Caco-2 (cell line): ENCODE data around the gene RASSF10. TPM values are rescaled to one million over a fixed set of nuclear protein-coding genes. Genes with fewer than 3 reads are reported as not detected.

Source experiments
- BruUV-seq: library from RNA; stranded (reverse); fragments of 400-500 nt; replicated peaks from 2 replicates; lab custom pipeline; 2021; lab: Mats Ljungman, UMichigan
- CTCF ChIA-PET: fragments of 300-600 bp; sonication (Branson Sonifier 250); formaldehyde crosslinking; loops from one replicate; lab custom pipeline; 2022; ENCODE audit warnings: antibody characterized with exemption; lab: Charles Lee
- POLR2A ChIA-PET: fragments of 300-600 bp; sonication (Branson Sonifier 250); formaldehyde crosslinking; loops from one replicate; lab custom pipeline; 2022; ENCODE audit warnings: antibody characterized with exemption; lab: Charles Lee
- DNase-seq, 2 experiments: peaks; one replicate each; pipeline versions ENCODE4 v3.0.0 to v3.0.0-alpha.2; 2020 to 2022
- H3K27me3 ChIP-seq: replicated peaks from 2 replicates; pipeline ENCODE4 v1.6.0; 2011; ENCODE audit warnings: low read length; ENCODE audit not compliant: control insufficient read depth, insufficient read depth
- H3K36me3 ChIP-seq: 2 replicates; pipeline ENCODE4 v1.5.1; 2011; ENCODE audit warnings: low read length; ENCODE audit not compliant: control insufficient read depth, insufficient read depth
- H3K4me1 ChIP-seq: fragments of 250-450 bp; sonication (Bioruptor Pico); 2 replicates; pipeline ENCODE4 v1.5.1; 2020; ENCODE audit warnings: mild to moderate bottlenecking
- H3K4me3 ChIP-seq: 2 replicates; pipeline ENCODE4 v1.5.1; 2011; ENCODE audit warnings: low read depth, mild to moderate bottlenecking, control low read depth, low read length
- H3K9me3 ChIP-seq: fragments of 250-450 bp; sonication (Bioruptor Pico); 2 replicates; pipeline ENCODE4 v1.5.1; 2020; ENCODE audit warnings: mild to moderate bottlenecking, moderate library complexity
- H3K27ac Mint-ChIP-seq: one replicate; pipeline ENCODE4 v1.8.0; 2022; ENCODE audit warnings: mixed read lengths; ENCODE audit not compliant: unreplicated experiment
- H3K27me3 Mint-ChIP-seq: one replicate; pipeline ENCODE4 v1.8.0; 2022; ENCODE audit warnings: mixed read lengths; ENCODE audit not compliant: insufficient read depth, unreplicated experiment
- H3K36me3 Mint-ChIP-seq: one replicate; pipeline ENCODE4 v1.8.0; 2022; ENCODE audit warnings: mild to moderate bottlenecking, mixed read lengths; ENCODE audit not compliant: insufficient read depth, unreplicated experiment
- H3K4me1 Mint-ChIP-seq: one replicate; pipeline ENCODE4 v1.8.0; 2022; ENCODE audit warnings: low read depth, mixed read lengths; ENCODE audit not compliant: unreplicated experiment
- H3K4me3 Mint-ChIP-seq: one replicate; pipeline ENCODE4 v1.8.0; 2022; ENCODE audit warnings: mild to moderate bottlenecking, moderate library complexity, mixed read lengths; ENCODE audit not compliant: unreplicated experiment
- H3K9me3 Mint-ChIP-seq: one replicate; pipeline ENCODE4 v1.8.0; 2022; ENCODE audit warnings: mixed read lengths; ENCODE audit not compliant: unreplicated experiment
- intact Hi-C: fragments of 100-400 bp; cut with micrococcal nuclease; formaldehyde crosslinking; loops from one replicate; pipeline ENCODE4 v1.10.0; 2022; ENCODE audit not compliant: unreplicated experiment
- total RNA-seq: library from RNA; stranded (reverse); gene quantifications from 2 replicates; pipeline ENCODE4 v1.2.3, GENCODE V29; 2022
- TF ChIP-seq, protein P1 (sequence below), 2 experiments: fragments of 200-600 bp in 1 of 2; IDR thresholded peaks; 1 replicate in 1 of 2; 2 replicates in 1 of 2; pipeline versions ENCODE4 v1.5.1 to v1.8.0; 2011 to 2022; ENCODE audit warnings: antibody characterized with exemption in 1 of 2, control low read depth in 1 of 2, inconsistent platforms in 1 of 2, low read depth in 1 of 2, low read length in 1 of 2, mild to moderate bottlenecking in 1 of 2, moderate library complexity in 1 of 2; ENCODE audit not compliant: insufficient read depth in 1 of 2, severe bottlenecking in 1 of 2, unreplicated experiment in 1 of 2

RASSF10 gene
- total RNA-seq, 1 experiment from 2014 or later: 0.91 TPM

DNA sequence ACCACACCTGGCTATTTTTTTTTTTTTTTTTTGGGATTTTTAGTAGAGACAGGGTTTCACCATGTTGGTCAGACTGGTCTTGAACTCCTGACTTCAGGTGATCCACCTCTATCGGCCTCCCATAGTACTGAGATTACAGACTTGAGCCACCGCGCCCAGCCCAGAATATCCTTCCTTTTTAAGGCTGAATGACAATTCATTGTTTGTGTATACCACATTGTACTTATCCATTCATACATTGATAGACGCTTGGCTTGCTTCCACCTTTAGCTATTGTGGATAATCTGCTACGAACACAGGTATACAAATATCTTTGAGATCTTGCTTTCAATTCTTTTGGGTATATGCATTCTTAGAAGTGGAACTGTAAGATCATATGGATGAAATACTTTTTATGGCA, 10.8 kb upstream of the RASSF10 start:
- ChIA-PET POLR2A (no interaction called here), CTCF (no interaction called here)
- Mint-ChIP-seq H3K9me3 (no peaks in the 10 kb centered on the region), H3K4me1 (no peaks in the 10 kb centered on the region), H3K27me3 (peaks cover 9% of the 10 kb centered on the region), H3K36me3 (no peaks in the 10 kb centered on the region), H3K27ac (no peak overlapping the region), H3K4me3 (no peak overlapping the region)
- Histone ChIP-seq H3K4me3 (no peak overlapping the region), H3K4me1 (0 out of 2 replicates have a peak, but pooled peaks cover 6% of the 10 kb centered on the region), H3K9me3 (no peaks in the 10 kb centered on the region; the same call in 1 of the 2 replicates), H3K36me3 (no peaks in the 10 kb centered on the region), H3K27me3 (no peaks in the 10 kb centered on the region)
- TF ChIP-seq, protein P1, sequence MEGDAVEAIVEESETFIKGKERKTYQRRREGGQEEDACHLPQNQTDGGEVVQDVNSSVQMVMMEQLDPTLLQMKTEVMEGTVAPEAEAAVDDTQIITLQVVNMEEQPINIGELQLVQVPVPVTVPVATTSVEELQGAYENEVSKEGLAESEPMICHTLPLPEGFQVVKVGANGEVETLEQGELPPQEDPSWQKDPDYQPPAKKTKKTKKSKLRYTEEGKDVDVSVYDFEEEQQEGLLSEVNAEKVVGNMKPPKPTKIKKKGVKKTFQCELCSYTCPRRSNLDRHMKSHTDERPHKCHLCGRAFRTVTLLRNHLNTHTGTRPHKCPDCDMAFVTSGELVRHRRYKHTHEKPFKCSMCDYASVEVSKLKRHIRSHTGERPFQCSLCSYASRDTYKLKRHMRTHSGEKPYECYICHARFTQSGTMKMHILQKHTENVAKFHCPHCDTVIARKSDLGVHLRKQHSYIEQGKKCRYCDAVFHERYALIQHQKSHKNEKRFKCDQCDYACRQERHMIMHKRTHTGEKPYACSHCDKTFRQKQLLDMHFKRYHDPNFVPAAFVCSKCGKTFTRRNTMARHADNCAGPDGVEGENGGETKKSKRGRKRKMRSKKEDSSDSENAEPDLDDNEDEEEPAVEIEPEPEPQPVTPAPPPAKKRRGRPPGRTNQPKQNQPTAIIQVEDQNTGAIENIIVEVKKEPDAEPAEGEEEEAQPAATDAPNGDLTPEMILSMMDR (IDR thresholded peaks at IDR 0.05; ENCODE audit: insufficient read depth in 1 of 2, low read depth in 1 of 2, low read length in 1 of 2, severe bottlenecking in 1 of 2, unreplicated experiment in 1 of 2): no peak
- BruUV-seq: no TSS peak
- intact Hi-C loops: no loop called here
- DNase-seq: no peak

GRCh38 chr11:12999597-12999996, 9.5 kb upstream of the RASSF10 start:
- ChIA-PET CTCF (no interaction called here), POLR2A (no interaction called here)
- Histone ChIP-seq H3K4me3 (no peak overlapping the region), H3K9me3 (no peaks in the 10 kb centered on the region; the same call in 1 of the 2 replicates), H3K4me1 (0 out of 2 replicates have a peak, but pooled peaks cover 6% of the 10 kb centered on the region), H3K36me3 (no peaks in the 10 kb centered on the region), H3K27me3 (no peaks in the 10 kb centered on the region)
- Mint-ChIP-seq H3K27me3 (peaks cover 7% of the 10 kb centered on the region), H3K27ac (no peak overlapping the region), H3K4me3 (no peak overlapping the region), H3K36me3 (no peaks in the 10 kb centered on the region), H3K4me1 (no peaks in the 10 kb centered on the region), H3K9me3 (no peaks in the 10 kb centered on the region)
- BruUV-seq: no TSS peak
- intact Hi-C loops: no loop called here
- DNase-seq: no peak
- TF ChIP-seq, protein P1 (IDR thresholded peaks at IDR 0.05; ENCODE audit: insufficient read depth in 1 of 2, low read depth in 1 of 2, low read length in 1 of 2, severe bottlenecking in 1 of 2, unreplicated experiment in 1 of 2): no peak

DNA sequence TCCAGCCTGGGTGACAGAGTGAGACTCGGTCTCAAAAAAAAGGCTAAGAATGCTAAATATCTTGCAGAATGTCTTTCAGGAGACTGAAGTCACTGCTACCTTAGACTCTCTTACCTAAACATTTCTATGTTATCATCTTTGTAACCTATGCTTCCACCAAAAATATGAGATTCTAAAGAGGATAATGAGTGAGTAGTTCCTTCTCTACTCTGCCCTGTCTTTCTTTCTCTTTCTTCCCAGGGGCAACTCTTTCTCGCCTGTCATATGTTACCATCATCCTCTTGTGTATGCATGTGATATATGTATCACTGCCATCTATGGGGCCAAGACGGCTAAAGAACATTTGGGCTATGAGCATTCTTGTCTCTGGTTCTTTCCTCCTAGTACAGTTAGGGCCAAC, 9.0 kb upstream of the RASSF10 start:
- no peaks in the 10 kb centered on the region for H3K9me3 Mint-ChIP-seq
- 0 out of 2 replicates have a peak, but pooled peaks cover 6% of the 10 kb centered on the region for H3K4me1 ChIP-seq
- H3K27me3 Mint-ChIP-seq: peaks cover 7% of the 10 kb centered on the region
- intact Hi-C loops: no loop called here
- DNase-seq: no peak
- CTCF ChIA-PET: no interaction called here
- H3K36me3 ChIP-seq: no peaks in the 10 kb centered on the region
- H3K36me3 Mint-ChIP-seq: no peaks in the 10 kb centered on the region
- TF ChIP-seq, protein P1 (IDR thresholded peaks at IDR 0.05; ENCODE audit: insufficient read depth in 1 of 2, low read depth in 1 of 2, low read length in 1 of 2, severe bottlenecking in 1 of 2, unreplicated experiment in 1 of 2): no peak
- H3K27ac Mint-ChIP-seq: no peak overlapping the region
- H3K9me3 ChIP-seq: no peaks in the 10 kb centered on the region; the same call in 1 of the 2 replicates
- H3K4me3 Mint-ChIP-seq: no peak overlapping the region
- POLR2A ChIA-PET: no interaction called here
- H3K4me3 ChIP-seq: no peak overlapping the region
- BruUV-seq: no TSS peak
- no peaks in the 10 kb centered on the region for H3K4me1 Mint-ChIP-seq
- no peaks in the 10 kb centered on the region for H3K27me3 ChIP-seq
